GM12873 (cell line): ENCODE measurements around the gene IGF2BP2.

ENCODE experiments used
- TF ChIP-seq, protein P1 (sequence below): IDR thresholded peaks from 2 replicates; pipeline ENCODE4 v1.5.1; 2012; ENCODE audit warnings: low read depth, mild to moderate bottlenecking, moderate library complexity, low read length, control low read depth; ENCODE audit not compliant: insufficient read depth; ENCODE audit errors: missing control alignments

IGF2BP2 gene

DNA sequence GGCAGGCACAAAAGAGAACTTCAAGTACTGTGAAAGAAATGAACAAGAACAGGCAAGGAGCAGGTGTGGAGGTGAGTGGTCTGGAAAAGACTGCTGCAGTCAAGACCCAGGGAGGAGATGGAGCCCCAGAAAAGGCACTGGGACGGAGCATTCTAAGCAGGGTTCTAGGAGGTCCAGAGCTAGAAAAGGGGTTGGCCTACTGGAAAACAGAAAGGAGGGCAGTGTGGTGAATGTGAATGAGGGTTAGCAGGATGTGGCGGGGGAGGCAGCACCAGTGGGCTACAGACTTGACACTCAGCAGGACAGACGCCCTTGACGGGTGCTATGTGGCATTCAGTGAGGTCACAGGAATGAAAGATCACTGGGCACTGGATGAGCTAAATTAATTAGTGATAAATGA, 163.1 kb downstream of the IGF2BP2 start:
- TF ChIP-seq, protein P1, sequence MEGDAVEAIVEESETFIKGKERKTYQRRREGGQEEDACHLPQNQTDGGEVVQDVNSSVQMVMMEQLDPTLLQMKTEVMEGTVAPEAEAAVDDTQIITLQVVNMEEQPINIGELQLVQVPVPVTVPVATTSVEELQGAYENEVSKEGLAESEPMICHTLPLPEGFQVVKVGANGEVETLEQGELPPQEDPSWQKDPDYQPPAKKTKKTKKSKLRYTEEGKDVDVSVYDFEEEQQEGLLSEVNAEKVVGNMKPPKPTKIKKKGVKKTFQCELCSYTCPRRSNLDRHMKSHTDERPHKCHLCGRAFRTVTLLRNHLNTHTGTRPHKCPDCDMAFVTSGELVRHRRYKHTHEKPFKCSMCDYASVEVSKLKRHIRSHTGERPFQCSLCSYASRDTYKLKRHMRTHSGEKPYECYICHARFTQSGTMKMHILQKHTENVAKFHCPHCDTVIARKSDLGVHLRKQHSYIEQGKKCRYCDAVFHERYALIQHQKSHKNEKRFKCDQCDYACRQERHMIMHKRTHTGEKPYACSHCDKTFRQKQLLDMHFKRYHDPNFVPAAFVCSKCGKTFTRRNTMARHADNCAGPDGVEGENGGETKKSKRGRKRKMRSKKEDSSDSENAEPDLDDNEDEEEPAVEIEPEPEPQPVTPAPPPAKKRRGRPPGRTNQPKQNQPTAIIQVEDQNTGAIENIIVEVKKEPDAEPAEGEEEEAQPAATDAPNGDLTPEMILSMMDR, result no peak

DNA sequence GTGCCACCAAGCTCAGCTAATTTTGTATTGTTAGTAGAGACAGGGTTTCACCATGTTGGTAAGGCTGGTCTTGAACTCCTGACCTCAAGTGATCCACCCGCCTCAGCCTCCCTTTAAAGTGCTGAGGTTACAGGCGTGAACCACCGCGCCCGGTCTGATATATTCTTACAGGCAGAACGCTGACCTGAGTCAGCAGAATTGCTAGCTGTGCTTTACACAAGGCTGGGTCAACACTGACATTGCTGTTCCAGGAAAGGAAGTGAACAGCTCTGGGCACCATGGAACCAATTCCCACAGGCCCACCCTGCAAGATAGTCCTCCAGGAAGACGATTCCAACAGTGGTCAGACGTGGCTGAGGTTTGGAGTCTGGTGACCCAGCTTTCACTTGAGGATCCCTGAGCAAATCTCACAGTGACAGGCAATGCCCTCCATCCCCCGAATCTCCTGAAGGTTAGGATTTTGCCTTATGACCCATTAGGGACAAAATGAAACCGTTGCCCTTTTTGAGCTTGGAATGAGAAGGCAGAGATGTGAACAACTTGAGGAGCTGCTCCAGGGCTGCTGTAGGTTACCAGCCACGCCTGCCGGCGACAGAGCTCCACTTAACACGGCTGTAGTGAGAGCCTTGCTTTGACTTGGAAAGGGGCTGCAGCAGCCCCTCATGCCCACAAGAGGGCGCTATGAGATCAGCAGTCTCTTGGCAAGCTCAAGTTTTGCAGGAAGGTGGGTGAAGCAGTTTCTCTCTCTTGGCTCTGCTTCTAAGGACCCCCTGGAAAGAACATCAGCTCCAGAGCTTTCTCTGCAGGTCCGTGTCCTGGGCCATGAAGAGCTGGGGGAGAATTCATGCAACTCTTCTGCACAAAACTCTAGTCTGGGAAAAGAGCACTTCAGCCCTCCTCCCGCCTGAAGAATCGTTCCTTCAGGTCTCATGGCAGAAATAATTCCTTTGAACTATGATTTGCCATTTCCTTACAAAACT, 164.6 kb downstream of the IGF2BP2 start:
- TF ChIP-seq, protein P1, result peak; percentile 100

DNA sequence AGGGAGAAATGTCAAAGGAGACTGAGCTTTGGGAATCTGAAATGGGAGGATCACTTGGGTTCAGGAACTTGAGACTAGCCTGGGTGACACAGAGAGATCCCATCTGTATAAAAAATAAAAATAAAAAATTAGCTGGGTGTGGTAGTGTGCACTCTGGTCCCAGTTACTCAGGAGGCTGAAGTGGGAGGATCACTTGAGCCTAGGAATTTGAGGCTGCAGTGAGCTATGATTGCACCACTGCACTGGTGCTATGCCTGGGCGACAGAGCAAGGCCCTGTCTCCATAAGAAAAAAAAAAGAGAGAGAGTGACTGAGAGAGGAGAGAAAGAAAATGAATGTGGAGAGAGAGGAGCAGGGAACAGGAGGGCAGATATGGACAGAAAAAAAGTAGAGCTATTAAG, 165.9 kb downstream of the IGF2BP2 start:
- TF ChIP-seq, protein P1, result no peak

DNA sequence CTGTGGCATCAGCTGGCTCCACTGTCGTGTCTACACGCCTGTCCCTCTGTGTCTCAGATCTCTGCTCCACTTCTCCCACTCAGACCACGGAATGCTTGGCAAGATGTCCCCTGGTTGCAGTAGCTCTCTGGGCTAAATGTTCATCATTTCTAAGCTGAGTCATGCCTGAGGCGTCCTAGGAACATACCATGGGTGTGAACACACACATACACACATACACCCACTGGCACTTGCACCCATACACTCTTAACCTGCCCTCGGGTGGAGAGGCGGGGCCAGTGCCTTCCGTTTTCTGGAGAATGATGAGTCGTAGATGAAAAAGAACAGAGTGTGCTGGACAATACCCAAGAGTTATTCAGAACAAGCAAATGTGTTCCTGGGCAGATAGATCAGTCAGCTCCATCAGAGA, 166.3 kb downstream of the IGF2BP2 start:
- TF ChIP-seq, protein P1, result no peak

DNA sequence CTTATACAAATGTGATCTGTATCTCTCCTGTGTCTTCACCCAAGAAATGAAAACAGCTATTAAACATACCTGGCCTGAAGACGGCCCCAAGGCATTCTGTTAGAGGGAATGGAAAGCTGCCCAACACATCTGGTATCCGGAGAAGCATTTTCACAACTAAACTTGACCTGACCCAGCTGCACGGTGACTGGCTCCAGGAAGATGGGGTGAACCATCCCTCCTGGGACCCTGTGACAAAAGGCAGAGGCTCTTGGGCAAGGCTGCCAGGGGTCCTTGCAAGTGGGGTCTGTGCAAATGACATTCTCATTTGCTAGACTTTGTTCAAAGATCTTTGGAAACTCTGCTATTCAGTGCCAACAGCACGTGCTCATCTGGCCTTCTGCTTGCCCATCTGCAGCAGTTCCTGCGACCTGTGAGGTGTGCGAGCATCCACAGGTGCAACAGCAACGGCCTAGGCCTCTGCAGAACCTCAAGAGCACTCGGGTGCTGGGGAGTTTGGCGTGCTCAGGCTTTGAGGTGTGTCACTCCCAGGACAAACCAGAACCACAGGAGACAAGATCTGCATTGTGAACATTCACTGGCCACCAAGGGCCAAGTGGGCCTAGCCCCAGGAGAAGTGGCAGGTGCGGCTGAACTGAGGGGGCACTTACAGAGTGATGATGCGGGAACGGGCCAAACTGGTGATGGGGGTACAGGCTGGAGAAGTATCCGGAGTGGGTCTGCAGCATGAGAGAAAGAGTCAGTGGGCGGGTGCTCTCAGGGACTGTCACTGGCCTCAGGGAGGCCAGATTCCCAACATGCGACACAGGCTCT, 166.9 kb downstream of the IGF2BP2 start:
- TF ChIP-seq, protein P1, result no peak

DNA sequence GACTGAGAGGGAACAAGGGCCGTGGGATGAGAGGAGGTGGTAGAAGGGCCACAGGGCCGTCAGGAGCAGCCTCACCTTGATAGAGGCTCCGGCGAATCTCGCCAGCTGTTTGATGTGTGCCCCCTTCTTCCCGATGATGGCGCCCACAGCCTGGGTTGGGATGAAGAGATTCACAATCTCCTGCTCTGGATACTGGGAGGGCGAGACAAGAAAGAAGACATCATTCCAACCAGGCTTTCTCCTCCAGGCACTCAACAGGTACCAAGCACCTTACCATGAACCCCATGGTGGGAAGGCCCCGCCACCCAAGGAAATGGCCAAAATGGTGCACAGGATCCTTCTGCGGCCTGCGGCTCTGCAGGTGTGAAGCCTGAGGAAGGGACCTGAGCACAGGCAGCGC, 167.6 kb downstream of the IGF2BP2 start:
- TF ChIP-seq, protein P1, result no peak

DNA sequence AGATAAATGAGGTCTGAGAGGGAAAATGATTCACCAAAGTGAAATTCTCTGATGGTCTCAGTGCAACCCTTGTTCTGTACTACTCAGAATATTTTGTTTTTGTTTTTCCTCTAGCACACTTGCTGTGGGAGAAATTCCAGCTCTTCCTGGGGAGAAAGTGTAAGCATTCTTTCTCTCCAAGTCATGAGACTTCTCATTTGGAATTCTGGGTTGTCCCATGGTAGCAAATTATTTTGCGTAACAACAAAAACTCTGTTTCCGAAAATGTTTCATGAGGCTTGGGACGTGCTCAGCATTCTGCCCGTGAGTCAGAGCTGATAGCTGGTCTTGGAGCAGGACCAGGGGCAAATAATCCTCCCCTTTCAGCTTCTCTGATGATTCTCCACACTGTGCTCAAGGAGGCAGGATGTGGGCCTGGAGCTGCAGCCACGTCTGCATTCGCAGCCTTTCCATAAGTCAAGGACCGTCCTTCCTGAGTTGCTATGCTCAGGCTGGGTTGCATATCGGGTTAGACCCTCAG, 168.5 kb downstream of the IGF2BP2 start:
- TF ChIP-seq, protein P1, result no peak
